ENCODE results near the gene ZNF230.

ZNF230 gene

GRCh38 chr19:44042147-44042546, 39.4 kb downstream of the ZNF230 start:
- no peak for DNase-seq (ENCODE audit: low read depth in 2 of 2)

GRCh38 chr19:44050740-44051649, 48.2 kb downstream of the ZNF230 start:
- no peak for DNase-seq (ENCODE audit: low read depth in 2 of 2)

GRCh38 chr19:44051650-44052402, 49.1 kb downstream of the ZNF230 start, which contains the start of gene ZNF223:
TSS of gene ZNF223 (plus strand) at chr19:44052036. CDS start at chr19:44055177, 3,141 bp downstream.
- peak in 1 of 2 donors; percentile 51 for DNase-seq (ENCODE audit: low read depth in 2 of 2)

GRCh38 chr19:44055870-44056269, 53.1 kb downstream of the ZNF230 start:
- no peak for DNase-seq (ENCODE audit: low read depth in 2 of 2)

GRCh38 chr19:44059229-44059628, 56.5 kb downstream of the ZNF230 start:
- DNase-seq (ENCODE audit: low read depth in 2 of 2): no peak

- no peak for DNase-seq (ENCODE audit: low read depth in 2 of 2)
Measured at GRCh38 chr19:44061038-44061437, 58.3 kb downstream of the ZNF230 start.

Data from stimulated activated CD4-positive, alpha-beta T cell treated with anti-CD3 and anti-CD28 coated beads, Interleukin-1b, Interleukin-23, amount 100 ng/mL, for 1 hour (primary cell).